Measurements from ENCODE around the gene CABLES1.
A peak's percentile ranks its signal among the peaks of the same experiment; 100 is the strongest.
"Not testable (repeated sequence)": the region's sequence is repeated elsewhere in the genome, so short reads cannot be mapped to it uniquely, and the experiment has no call there.

The CABLES1 gene

GRCh38 chr18:23241833-23242496 is 106.7 kb downstream of the CABLES1 start:
- not testable (repeated sequence) for DNase-seq (ENCODE audit: low read depth)

GRCh38 chr18:23243178-23243577 is 107.9 kb downstream of the CABLES1 start:
- DNase-seq (ENCODE audit: low read depth): no peak

- no peak for DNase-seq (ENCODE audit: low read depth)
These were observed 108.5 kb downstream of the CABLES1 start for GRCh38 chr18:23243816-23244215.

- DNase-seq (ENCODE audit: low read depth): no peak
These were observed 109.1 kb downstream of the CABLES1 start for GRCh38 chr18:23244401-23244800.

GRCh38 chr18:23245461-23245860 is 110.2 kb downstream of the CABLES1 start:
- DNase-seq (ENCODE audit: low read depth): peak; percentile 58

- DNase-seq (ENCODE audit: low read depth): no peak
These were observed 112.0 kb downstream of the CABLES1 start for GRCh38 chr18:23247331-23247730.

GRCh38 chr18:23247896-23248295 is 112.6 kb downstream of the CABLES1 start:
- no peak for DNase-seq (ENCODE audit: low read depth)

GRCh38 chr18:23248826-23249225 is 113.5 kb downstream of the CABLES1 start:
- no peak for DNase-seq (ENCODE audit: low read depth)

- no peak for DNase-seq (ENCODE audit: low read depth)
These were observed 114.1 kb downstream of the CABLES1 start for GRCh38 chr18:23249348-23249747.

- peak; percentile 59 for DNase-seq (ENCODE audit: low read depth)
These were observed 115.8 kb downstream of the CABLES1 start for GRCh38 chr18:23250893-23251656.

- no peak for DNase-seq (ENCODE audit: low read depth)
These were observed 118.3 kb downstream of the CABLES1 start for GRCh38 chr18:23253630-23254029.

GRCh38 chr18:23257137-23257536 is 121.9 kb downstream of the CABLES1 start:
- DNase-seq (ENCODE audit: low read depth): no peak

- DNase-seq (ENCODE audit: low read depth): peak; percentile 20
These were observed 122.6 kb downstream of the CABLES1 start for GRCh38 chr18:23257686-23258565.

- no peak for DNase-seq (ENCODE audit: low read depth)
These were observed 123.5 kb downstream of the CABLES1 start for GRCh38 chr18:23258566-23259469.

- peak; percentile 79 for DNase-seq (ENCODE audit: low read depth)
These were observed 124.7 kb downstream of the CABLES1 start for GRCh38 chr18:23259701-23260681.

GRCh38 chr18:23260926-23261590 is 125.8 kb downstream of the CABLES1 start:
- no peak for DNase-seq (ENCODE audit: low read depth)

GRCh38 chr18:23263551-23264235 is 128.4 kb downstream of the CABLES1 start:
- DNase-seq (ENCODE audit: low read depth): no peak

GRCh38 chr18:23265682-23266399 is 130.6 kb downstream of the CABLES1 start:
- no peak for DNase-seq (ENCODE audit: low read depth)
